Adrenal gland (tissue), 12 donors: ENCODE results near the gene GALNT6. TPM values are rescaled to one million over a fixed set of nuclear protein-coding genes. Genes with fewer than 3 reads are reported as not detected.
A peak's percentile ranks its signal among the peaks of the same experiment; 100 is the strongest.

Source experiments
- DNase-seq, 7 donors: peaks; one replicate each; pipeline ENCODE4 v3.0.0-alpha.2; 2019 to 2020
- H3K27ac ChIP-seq, 5 donors: fragments of 200-600 bp; sonication (generic) in 4 of 5; 1 replicate in 3 of 5; 2 replicates in 2 of 5; pipeline versions ENCODE4 v1.5.1 to v1.8.0; 2016 to 2020; ENCODE audit warnings: mild to moderate bottlenecking in 1 of 5
- H3K27me3 ChIP-seq: fragments of 200-600 bp; 2 replicates; pipeline ENCODE4 v1.8.0; 2021
- H3K36me3 ChIP-seq, 2 donors: fragments of 200-600 bp; replicated peaks in 1 of 2; 1 replicate in 1 of 2; 2 replicates in 1 of 2; pipeline versions ENCODE4 v1.5.1 to v1.8.0; 2018 to 2022
- H3K4me1 ChIP-seq, 2 donors: fragments of 200-600 bp; replicated peaks in 1 of 2; 1 replicate in 1 of 2; 2 replicates in 1 of 2; pipeline versions ENCODE4 v1.5.1 to v1.8.0; 2018 to 2021
- H3K4me3 ChIP-seq, 4 donors: fragments of 200-600 bp; sonication (generic) in 3 of 4; one replicate each; pipeline ENCODE4 v1.5.1; 2016 to 2018
- H3K9me3 ChIP-seq, 3 donors: fragments of 200-600 bp; sonication (generic) in 1 of 3; replicated peaks in 1 of 3; 1 replicate in 2 of 3; 2 replicates in 1 of 3; pipeline versions ENCODE4 v1.5.1 to v1.8.0; 2016 to 2021
- CTCF ChIP-seq, 6 experiments: fragments of 450-650 bp in 4 of 6; fragments of 200-600 bp in 2 of 6; sonication (generic) in 1 of 6; IDR thresholded peaks; 1 replicate in 5 of 6; 2 replicates in 1 of 6; pipeline versions ENCODE4 v1.5.1 to v1.8.0; 2016 to 2021; ENCODE audit warnings: antibody characterized with exemption in 6 of 6, mild to moderate bottlenecking in 2 of 6, moderate library complexity in 1 of 6
- POLR2A ChIP-seq, 2 donors: fragments of 450-650 bp; IDR thresholded peaks; one replicate each; pipeline ENCODE4 v1.6.1; 2017; ENCODE audit warnings: antibody characterized with exemption in 2 of 2, mild to moderate bottlenecking in 2 of 2, moderate library complexity in 1 of 2
- WGBS, 4 donors: extraction: QIAGEN DNeasy Blood & Tissue Kit in 2 of 4; methylation state at CpG; one replicate each; pipeline versions ENCODE4 v1.1.5 to v1.1.7; 2013 to 2017; 5-methylcytosine and 5-hydroxymethylcytosine counted together
- intact Hi-C, 2 donors: fragments of 100-400 bp; cut with DNase I; formaldehyde crosslinking; loops; one replicate each; pipeline versions ENCODE4 v1.14.1 to v1.15.0; 2022 to 2023
- polyA plus RNA-seq, 3 donors: library from polyadenylated mRNA; stranded (reverse); fragments of 200-250 nt in 2 of 3; fragments of 350-450 nt in 1 of 3; fragmentation: Illumina TruSeq in 1 of 3; extraction: RNeasy Lipid Tissue Mini Kit (QIAGEN cat#74804) in 1 of 3; gene quantifications; one replicate each; pipeline ENCODE4 v1.2.3, GENCODE V29; 2013 to 2014
- total RNA-seq, 9 donors: library from RNA; depleted of rRNA in 4 of 9; stranded (reverse); fragments of >200 nt in 4 of 9; fragments of 120-200 nt in 1 of 9; fragmentation: NEBNext Ultra II Directional in 1 of 9; extraction: Animal tissue kit (Norgen Biotek cat#: 25700) in 1 of 9; gene quantifications; one replicate each; pipeline versions ENCODE4 v1.1.0 to v1.2.4, GENCODE V29; 2013 to 2023
- donor health status: healthy with polysubstance abuse.
- donor health status: Bipolar disorder and iron deficiency.
- donor health status: DM: yes; HTN: yes; CAD: no.
- donor health status: DM: no; HTN: no; CAD: no.
- donor health status: DM: no; HTN: no; CAD: no.
- donor health status: DM: yes; HTN: yes; CAD: no.

The GALNT6 gene
- total and polyA plus RNA-seq, 12 donors, result 0.66 to 11.0 (median 5.1) TPM

- WGBS, 4 donors, result 73 to 80% (median 77%) methylated on average over 4 of the region's 4 CpGs
- H3K9me3 ChIP-seq, result no peaks in the 10 kb centered on the region
- H3K4me3 ChIP-seq, result no peak overlapping the region
- intact Hi-C loops, result no loop called here
- H3K36me3 ChIP-seq, result no peaks in the 10 kb centered on the region
- no peak for DNase-seq
- TF ChIP-seq POLR2A (IDR thresholded peaks at IDR 0.05) (no peak), CTCF (IDR thresholded peaks at IDR 0.05) (no peak)
- peaks cover 5 to 9% of the 10 kb centered on the region in 2 donors for H3K4me1 ChIP-seq
- H3K27me3 ChIP-seq, result no peaks in the 10 kb centered on the region
- no peak overlapping the region for H3K27ac ChIP-seq
These were observed 21.6 kb downstream of the GALNT6 start for GRCh38 chr12:51369581-51369980.

GRCh38 chr12:51368640-51369517 lies 22.3 kb downstream of the GALNT6 start:
- no peak overlapping the region for H3K4me3 ChIP-seq
- no peaks in the 10 kb centered on the region for H3K27me3 ChIP-seq
- TF ChIP-seq POLR2A (IDR thresholded peaks at IDR 0.05) (no peak), CTCF (IDR thresholded peaks at IDR 0.05) (no peak)
- H3K9me3 ChIP-seq, result no peaks in the 10 kb centered on the region
- intact Hi-C loops, result no loop called here
- peak in 3 of 7 donors; percentile 36 to 62 (median 36) for DNase-seq
- 65 to 80% (median 71%) methylated on average over 15 to 17 of the region's 17 CpGs for WGBS, 4 donors
- peaks cover 5 to 9% of the 10 kb centered on the region in 2 donors for H3K4me1 ChIP-seq
- no peak overlapping the region for H3K27ac ChIP-seq
- no peaks in the 10 kb centered on the region for H3K36me3 ChIP-seq

GRCh38 chr12:51365276-51365675 lies 25.9 kb downstream of the GALNT6 start:
- no peak for DNase-seq
- WGBS, 4 donors, result 93 to 95% (median 94%) methylated on average over 6 to 10 of the region's 10 CpGs
- intact Hi-C loops, result no loop called here
- no peaks in the 10 kb centered on the region for H3K9me3 ChIP-seq
- H3K27me3 ChIP-seq, result no peaks in the 10 kb centered on the region
- no peak overlapping the region for H3K27ac ChIP-seq
- no peaks in the 10 kb centered on the region for H3K4me1 ChIP-seq
- H3K36me3 ChIP-seq, result no peaks in the 10 kb centered on the region
- TF ChIP-seq POLR2A (IDR thresholded peaks at IDR 0.05) (no peak), CTCF (IDR thresholded peaks at IDR 0.05) (no peak)
- H3K4me3 ChIP-seq, result no peak overlapping the region

GRCh38 chr12:51364001-51364400 lies 27.2 kb downstream of the GALNT6 start:
- no peak for DNase-seq
- Histone ChIP-seq H3K36me3 (no peaks in the 10 kb centered on the region), H3K27me3 (no peaks in the 10 kb centered on the region), H3K27ac (no peak overlapping the region), H3K9me3 (no peaks in the 10 kb centered on the region), H3K4me1 (no peaks in the 10 kb centered on the region), H3K4me3 (no peak overlapping the region)
- WGBS, 4 donors, result 85 to 90% (median 86%) methylated on average over 4 to 11 of the region's 11 CpGs
- intact Hi-C loops, result no loop called here
- TF ChIP-seq POLR2A (IDR thresholded peaks at IDR 0.05) (no peak), CTCF (IDR thresholded peaks at IDR 0.05) (no peak)
